ENCODE measurements around the gene ZFP91.

DNA sequence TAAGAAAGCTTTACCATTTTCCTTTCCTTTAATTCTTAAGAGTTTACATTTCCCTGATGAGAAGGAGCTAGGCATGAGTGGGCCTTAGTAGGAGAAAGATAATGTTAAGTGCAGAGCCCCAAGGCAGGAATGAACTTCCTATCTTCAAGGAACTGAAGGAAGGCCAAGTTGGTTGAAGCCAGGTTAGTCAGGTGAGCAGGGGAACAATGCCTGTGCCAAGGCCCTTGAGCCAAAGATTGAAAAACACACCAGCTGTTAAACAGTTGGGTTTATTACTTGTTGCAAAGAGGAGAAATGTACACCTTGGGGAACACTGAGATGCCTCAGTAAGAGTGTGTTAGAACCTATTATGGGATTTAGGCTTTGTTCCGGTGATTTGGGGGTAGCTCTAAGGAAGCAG, 53.6 kb downstream of the ZFP91 start:
- no peak for TF ChIP-seq EP300 (IDR thresholded peaks at IDR 0.05; ENCODE audit: low read length)
- TF ChIP-seq, protein P1, sequence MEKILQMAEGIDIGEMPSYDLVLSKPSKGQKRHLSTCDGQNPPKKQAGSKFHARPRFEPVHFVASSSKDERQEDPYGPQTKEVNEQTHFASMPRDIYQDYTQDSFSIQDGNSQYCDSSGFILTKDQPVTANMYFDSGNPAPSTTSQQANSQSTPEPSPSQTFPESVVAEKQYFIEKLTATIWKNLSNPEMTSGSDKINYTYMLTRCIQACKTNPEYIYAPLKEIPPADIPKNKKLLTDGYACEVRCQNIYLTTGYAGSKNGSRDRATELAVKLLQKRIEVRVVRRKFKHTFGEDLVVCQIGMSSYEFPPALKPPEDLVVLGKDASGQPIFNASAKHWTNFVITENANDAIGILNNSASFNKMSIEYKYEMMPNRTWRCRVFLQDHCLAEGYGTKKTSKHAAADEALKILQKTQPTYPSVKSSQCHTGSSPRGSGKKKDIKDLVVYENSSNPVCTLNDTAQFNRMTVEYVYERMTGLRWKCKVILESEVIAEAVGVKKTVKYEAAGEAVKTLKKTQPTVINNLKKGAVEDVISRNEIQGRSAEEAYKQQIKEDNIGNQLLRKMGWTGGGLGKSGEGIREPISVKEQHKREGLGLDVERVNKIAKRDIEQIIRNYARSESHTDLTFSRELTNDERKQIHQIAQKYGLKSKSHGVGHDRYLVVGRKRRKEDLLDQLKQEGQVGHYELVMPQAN (IDR thresholded peaks at IDR 0.05; ENCODE audit: borderline replicate concordance), result no peak
- TF ChIP-seq, protein P2, sequence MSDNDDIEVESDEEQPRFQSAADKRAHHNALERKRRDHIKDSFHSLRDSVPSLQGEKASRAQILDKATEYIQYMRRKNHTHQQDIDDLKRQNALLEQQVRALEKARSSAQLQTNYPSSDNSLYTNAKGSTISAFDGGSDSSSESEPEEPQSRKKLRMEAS (CRISPR knock-in tag; IDR thresholded peaks at IDR 0.05), result no peak
- TF ChIP-seq, protein P3, sequence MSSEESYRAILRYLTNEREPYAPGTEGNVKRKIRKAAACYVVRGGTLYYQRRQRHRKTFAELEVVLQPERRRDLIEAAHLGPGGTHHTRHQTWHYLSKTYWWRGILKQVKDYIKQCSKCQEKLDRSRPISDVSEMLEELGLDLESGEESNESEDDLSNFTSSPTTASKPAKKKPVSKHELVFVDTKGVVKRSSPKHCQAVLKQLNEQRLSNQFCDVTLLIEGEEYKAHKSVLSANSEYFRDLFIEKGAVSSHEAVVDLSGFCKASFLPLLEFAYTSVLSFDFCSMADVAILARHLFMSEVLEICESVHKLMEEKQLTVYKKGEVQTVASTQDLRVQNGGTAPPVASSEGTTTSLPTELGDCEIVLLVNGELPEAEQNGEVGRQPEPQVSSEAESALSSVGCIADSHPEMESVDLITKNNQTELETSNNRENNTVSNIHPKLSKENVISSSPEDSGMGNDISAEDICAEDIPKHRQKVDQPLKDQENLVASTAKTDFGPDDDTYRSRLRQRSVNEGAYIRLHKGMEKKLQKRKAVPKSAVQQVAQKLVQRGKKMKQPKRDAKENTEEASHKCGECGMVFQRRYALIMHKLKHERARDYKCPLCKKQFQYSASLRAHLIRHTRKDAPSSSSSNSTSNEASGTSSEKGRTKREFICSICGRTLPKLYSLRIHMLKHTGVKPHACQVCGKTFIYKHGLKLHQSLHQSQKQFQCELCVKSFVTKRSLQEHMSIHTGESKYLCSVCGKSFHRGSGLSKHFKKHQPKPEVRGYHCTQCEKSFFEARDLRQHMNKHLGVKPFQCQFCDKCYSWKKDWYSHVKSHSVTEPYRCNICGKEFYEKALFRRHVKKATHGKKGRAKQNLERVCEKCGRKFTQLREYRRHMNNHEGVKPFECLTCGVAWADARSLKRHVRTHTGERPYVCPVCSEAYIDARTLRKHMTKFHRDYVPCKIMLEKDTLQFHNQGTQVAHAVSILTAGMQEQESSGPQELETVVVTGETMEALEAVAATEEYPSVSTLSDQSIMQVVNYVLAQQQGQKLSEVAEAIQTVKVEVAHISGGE (CRISPR knock-in tag; IDR thresholded peaks at IDR 0.05), result no peak
- no peak for TF ChIP-seq KLF6 (CRISPR knock-in tag; IDR thresholded peaks at IDR 0.05; ENCODE audit: borderline replicate concordance)
- TF ChIP-seq, protein P4, sequence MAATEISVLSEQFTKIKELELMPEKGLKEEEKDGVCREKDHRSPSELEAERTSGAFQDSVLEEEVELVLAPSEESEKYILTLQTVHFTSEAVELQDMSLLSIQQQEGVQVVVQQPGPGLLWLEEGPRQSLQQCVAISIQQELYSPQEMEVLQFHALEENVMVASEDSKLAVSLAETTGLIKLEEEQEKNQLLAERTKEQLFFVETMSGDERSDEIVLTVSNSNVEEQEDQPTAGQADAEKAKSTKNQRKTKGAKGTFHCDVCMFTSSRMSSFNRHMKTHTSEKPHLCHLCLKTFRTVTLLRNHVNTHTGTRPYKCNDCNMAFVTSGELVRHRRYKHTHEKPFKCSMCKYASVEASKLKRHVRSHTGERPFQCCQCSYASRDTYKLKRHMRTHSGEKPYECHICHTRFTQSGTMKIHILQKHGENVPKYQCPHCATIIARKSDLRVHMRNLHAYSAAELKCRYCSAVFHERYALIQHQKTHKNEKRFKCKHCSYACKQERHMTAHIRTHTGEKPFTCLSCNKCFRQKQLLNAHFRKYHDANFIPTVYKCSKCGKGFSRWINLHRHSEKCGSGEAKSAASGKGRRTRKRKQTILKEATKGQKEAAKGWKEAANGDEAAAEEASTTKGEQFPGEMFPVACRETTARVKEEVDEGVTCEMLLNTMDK (IDR thresholded peaks at IDR 0.05; ENCODE audit: borderline replicate concordance, insufficient read depth, low read depth, low read length, poor library complexity, severe bottlenecking), result no peak
- TF ChIP-seq ZNF253 (CRISPR knock-in tag; conservative IDR thresholded peaks at IDR 0.05), result no peak
- no peak for TF ChIP-seq ZNF146 (CRISPR knock-in tag; IDR thresholded peaks at IDR 0.05; ENCODE audit: unreplicated experiment)
- no peak for TF ChIP-seq NCOA1 (IDR thresholded peaks at IDR 0.05; ENCODE audit: low read depth)
- no peak for TF ChIP-seq SMARCC2 (IDR thresholded peaks at IDR 0.05; ENCODE audit: low read depth)
- TF ChIP-seq, protein P5, sequence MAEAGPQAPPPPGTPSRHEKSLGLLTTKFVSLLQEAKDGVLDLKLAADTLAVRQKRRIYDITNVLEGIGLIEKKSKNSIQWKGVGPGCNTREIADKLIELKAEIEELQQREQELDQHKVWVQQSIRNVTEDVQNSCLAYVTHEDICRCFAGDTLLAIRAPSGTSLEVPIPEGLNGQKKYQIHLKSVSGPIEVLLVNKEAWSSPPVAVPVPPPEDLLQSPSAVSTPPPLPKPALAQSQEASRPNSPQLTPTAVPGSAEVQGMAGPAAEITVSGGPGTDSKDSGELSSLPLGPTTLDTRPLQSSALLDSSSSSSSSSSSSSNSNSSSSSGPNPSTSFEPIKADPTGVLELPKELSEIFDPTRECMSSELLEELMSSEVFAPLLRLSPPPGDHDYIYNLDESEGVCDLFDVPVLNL (CRISPR knock-in tag; IDR thresholded peaks at IDR 0.05; ENCODE audit: low read depth), result no peak
- TF ChIP-seq CCNT2 (IDR thresholded peaks at IDR 0.05; ENCODE audit: borderline replicate concordance, extremely low read depth, insufficient read length, low read depth, low read length), result no peak
- TF ChIP-seq ZNF124 (CRISPR knock-in tag; IDR thresholded peaks at IDR 0.05), result no peak

Data from K562 (cell line).